ENCODE results near the gene CEACAM7.

DNA sequence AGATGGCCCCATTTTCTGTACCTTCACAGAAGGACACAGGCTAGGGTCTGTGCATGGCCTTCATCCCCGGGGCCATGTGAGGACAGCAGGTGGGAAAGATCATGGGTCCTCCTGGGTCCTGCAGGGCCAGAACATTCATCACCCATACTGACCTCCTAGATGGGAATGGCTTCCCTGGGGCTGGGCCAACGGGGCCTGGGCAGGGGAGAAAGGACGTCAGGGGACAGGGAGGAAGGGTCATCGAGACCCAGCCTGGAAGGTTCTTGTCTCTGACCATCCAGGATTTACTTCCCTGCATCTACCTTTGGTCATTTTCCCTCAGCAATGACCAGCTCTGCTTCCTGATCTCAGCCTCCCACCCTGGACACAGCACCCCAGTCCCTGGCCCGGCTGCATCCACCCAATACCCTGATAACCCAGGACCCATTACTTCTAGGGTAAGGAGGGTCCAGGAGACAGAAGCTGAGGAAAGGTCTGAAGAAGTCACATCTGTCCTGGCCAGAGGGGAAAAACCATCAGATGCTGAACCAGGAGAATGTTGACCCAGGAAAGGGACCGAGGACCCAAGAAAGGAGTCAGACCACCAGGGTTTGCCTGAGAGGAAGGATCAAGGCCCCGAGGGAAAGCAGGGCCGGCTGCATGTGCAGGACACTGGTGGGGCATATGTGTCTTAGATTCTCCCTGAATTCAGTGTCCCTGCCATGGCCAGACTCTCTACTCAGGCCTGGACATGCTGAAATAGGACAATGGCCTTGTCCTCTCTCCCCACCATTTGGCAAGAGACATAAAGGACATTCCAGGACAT, 7.0 kb upstream of the CEACAM7 start:
- TF ChIP-seq, protein P1, sequence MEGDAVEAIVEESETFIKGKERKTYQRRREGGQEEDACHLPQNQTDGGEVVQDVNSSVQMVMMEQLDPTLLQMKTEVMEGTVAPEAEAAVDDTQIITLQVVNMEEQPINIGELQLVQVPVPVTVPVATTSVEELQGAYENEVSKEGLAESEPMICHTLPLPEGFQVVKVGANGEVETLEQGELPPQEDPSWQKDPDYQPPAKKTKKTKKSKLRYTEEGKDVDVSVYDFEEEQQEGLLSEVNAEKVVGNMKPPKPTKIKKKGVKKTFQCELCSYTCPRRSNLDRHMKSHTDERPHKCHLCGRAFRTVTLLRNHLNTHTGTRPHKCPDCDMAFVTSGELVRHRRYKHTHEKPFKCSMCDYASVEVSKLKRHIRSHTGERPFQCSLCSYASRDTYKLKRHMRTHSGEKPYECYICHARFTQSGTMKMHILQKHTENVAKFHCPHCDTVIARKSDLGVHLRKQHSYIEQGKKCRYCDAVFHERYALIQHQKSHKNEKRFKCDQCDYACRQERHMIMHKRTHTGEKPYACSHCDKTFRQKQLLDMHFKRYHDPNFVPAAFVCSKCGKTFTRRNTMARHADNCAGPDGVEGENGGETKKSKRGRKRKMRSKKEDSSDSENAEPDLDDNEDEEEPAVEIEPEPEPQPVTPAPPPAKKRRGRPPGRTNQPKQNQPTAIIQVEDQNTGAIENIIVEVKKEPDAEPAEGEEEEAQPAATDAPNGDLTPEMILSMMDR (conservative IDR thresholded peaks at IDR 0.05; ENCODE audit: low read depth, low read length), result no peak
- TF ChIP-seq EZH2 (IDR thresholded peaks at IDR 0.05; ENCODE audit: borderline replicate concordance, low read depth, low read length, poor library complexity, severe bottlenecking), result no peak
